Testis (tissue), 2 donors: Measurements from ENCODE around the gene GPBP1L1.

Experiments used
- CTCF ChIP-seq, 3 experiments: fragments of 450-650 bp in 2 of 3; fragments of 200-600 bp in 1 of 3; sonication (generic) in 1 of 3; IDR thresholded peaks; one replicate each; pipeline ENCODE4 v1.5.1; 2016 to 2019; ENCODE audit warnings: antibody characterized with exemption in 3 of 3, mild to moderate bottlenecking in 2 of 3, moderate library complexity in 1 of 3
- POLR2A ChIP-seq: fragments of 450-650 bp; IDR thresholded peaks from one replicate; pipeline ENCODE4 v1.6.1; 2017; ENCODE audit warnings: antibody characterized with exemption, mild to moderate bottlenecking, moderate library complexity

- TF ChIP-seq CTCF (IDR thresholded peaks at IDR 0.05) (no peak), POLR2A (no peak)
Measured at GRCh38 chr1:45730780-45731319, 44.5 kb upstream of the GPBP1L1 start.
